ENCODE data around the gene C22orf31.
"Not testable (repeated sequence)": the region's sequence is repeated elsewhere in the genome, so short reads cannot be mapped to it uniquely, and the experiment has no call there.

The C22orf31 gene

DNA sequence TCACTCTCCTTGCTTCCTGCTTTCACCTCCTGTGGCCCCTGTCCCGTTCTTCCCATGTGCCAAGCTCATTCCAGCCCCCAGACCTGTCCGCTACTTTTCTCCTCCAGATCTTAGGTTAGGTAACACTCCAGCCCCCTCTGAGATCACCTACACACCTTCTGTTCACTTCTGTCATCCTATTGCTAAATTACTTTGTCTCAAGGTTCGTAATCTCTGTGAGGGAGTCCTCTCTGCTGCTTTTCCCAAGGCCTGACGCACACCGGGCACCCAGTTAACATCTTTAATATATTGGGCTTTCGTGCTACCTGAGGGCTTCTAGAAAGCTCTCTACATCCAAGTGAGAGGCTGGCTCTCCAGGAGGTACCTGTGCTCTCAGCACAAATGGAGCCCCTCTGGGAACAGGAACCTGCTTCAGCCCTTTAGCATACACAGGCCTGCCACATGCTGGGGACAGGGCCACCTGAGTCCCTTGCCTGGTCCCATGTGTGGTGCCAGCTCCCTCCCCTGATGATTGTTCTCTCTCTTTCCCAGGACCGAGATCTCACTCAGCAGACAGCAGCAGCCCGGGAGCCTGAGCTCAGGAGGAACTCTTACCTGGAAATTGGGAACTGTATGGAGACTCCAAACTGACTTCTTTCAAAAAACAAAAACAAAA lies 8.5 kb downstream of the C22orf31 start:
- no peak for FAIRE-seq

GRCh38 chr22:29050457-29050856 lies 11.2 kb downstream of the C22orf31 start:
- FAIRE-seq = no peak

- FAIRE-seq = no peak
Measured at GRCh38 chr22:29049655-29050263, 11.9 kb downstream of the C22orf31 start.

DNA sequence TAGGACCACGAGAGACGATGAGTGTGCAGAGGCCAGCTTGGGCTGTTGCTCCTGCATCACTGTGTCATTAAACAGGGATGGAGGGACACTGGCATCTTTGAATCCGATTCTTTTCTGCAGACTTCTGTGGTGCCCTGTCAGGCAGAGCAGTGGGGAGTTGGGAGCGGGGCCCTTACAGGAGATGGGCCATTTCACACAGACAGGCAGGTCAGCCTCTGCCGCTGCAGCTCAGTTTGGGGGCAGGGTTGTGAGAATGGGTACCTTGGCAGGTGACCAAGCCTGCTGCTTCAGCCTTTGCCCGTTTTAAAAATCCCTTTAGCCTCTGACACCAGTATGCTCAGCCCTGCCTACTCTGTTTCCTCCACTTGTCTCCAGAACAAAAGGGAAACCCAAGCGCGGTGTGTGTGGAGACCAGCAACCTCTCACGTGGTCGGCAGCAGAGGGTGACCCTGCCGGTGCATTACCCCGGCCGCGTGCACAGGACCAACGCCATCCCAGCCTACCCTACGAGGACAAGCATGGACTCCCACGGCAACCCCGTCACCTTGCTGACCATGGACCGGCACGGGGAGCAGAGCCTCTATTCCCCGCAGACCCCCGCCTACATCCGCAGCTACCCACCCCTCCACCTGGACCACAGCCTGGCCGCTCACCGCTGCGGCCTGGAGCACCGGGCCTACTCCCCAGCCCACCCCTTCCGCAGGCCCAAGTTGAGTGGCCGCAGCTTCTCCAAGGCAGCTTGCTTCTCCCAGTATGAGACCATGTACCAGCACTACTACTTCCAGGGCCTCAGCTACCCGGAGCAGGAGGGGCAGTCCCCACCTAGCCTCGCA lies 12.6 kb downstream of the C22orf31 start:
- FAIRE-seq = no peak

GRCh38 chr22:29044657-29045176 lies 16.9 kb downstream of the C22orf31 start:
- FAIRE-seq = no peak

DNA sequence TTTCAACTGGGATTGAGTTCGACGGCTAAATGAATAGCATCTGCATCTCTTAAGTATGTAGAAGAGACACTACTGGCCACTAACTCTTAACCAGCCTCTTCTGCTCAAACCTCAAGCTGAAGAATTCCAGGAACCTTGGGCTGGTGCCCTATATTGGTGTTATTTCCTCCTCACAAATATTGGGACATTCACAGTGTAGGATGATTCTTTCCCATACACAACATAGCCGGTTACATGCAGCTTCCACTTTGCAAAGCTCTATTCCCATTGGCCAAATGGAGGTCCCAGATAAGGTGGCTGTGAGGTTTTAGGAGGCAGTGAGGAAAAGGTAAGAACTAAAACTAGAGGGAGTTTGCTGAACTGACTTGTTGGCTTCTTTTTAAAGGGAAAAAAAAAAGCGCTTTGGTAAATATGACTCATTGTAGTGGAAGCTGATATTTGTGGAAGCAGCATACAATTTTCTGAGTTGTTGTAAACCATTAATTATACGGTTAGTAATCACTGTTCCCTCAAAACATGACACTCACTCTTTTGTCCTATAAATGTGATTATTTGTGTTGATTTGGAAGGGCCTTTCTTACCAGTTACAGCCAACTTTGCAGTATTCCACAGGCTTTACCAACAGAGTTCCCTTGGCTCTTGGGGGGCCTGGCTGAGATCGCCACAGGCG lies 17.6 kb downstream of the C22orf31 start:
- no peak for FAIRE-seq

- FAIRE-seq = no peak
Measured at GRCh38 chr22:29041408-29041807, 20.2 kb downstream of the C22orf31 start.

GRCh38 chr22:29040385-29041275 lies 21.0 kb downstream of the C22orf31 start:
- peak; percentile 97 for FAIRE-seq

GRCh38 chr22:29039684-29040083 lies 21.9 kb downstream of the C22orf31 start:
- FAIRE-seq = not testable (repeated sequence)

- no peak for FAIRE-seq
Measured at GRCh38 chr22:29039148-29039547, 22.5 kb downstream of the C22orf31 start.

DNA sequence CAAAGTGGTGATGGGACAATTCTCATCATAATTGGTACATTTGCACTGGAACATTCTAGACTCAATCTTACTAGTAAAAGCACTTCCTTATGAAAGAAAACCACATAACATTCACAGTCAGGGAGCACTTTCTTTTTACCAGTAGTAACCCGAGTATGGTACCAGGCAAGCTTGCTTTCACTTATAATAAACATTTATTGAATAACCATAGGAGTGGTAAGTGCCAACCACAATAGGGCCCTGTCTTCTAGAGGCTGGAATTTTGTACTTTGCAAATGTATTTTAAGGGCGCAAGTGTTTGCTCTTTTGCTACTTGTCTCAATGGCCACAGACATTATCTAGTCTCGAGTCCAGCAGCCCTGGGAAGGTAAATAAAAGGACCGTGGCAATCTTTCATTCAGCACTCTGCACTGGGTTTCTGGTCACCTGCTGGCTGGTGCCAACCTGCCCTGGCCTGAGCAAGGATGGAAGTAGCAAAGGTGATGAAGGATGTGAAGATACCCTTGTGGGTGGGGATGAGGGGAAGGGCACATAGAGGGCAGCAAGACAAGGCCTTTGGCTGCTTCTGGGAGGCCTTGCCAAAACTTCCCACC lies 24.2 kb downstream of the C22orf31 start:
- no peak for FAIRE-seq

GRCh38 chr22:29032584-29032983 lies 29.0 kb downstream of the C22orf31 start:
- FAIRE-seq = no peak

- no peak for FAIRE-seq
Measured at GRCh38 chr22:29032014-29032475, 29.6 kb downstream of the C22orf31 start.

DNA sequence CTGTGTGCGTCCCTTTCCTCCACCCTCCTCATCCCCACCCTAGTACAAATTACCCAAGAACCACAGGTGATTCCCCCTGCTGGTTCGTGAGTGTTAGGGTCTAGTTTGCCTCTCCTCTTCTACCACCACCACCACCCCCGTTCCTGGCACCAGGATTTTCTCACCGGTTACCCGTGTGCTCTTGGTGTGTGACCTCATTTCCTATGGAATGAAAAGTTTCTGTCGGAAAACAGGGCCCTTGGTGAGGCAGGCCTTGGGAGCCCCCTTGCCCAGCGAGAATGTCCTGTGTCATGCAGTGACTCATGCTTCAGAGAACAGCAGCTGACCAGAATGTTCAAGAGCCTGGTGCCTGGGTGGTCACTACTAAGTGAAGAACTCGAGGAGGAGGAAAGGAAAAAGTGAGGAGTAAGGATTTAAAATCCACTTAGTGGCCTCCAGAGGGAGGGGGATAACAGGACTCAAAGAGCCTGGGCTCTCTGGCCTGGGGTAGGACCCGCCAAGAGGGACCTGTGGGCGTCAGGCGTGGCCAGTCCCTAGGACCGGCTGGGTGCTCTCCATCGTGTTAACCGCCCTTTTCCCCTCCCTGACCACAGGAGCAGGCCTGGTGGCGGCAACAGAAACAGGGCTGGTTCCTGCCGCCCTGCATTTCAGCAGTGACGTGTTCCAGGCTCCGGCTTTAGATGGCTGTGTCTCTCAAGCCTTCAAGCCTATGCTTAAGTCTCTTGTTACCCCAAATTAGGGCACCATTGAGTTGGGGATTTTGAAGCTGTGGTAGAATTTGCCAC lies 30.2 kb downstream of the C22orf31 start:
- FAIRE-seq = no peak

DNA sequence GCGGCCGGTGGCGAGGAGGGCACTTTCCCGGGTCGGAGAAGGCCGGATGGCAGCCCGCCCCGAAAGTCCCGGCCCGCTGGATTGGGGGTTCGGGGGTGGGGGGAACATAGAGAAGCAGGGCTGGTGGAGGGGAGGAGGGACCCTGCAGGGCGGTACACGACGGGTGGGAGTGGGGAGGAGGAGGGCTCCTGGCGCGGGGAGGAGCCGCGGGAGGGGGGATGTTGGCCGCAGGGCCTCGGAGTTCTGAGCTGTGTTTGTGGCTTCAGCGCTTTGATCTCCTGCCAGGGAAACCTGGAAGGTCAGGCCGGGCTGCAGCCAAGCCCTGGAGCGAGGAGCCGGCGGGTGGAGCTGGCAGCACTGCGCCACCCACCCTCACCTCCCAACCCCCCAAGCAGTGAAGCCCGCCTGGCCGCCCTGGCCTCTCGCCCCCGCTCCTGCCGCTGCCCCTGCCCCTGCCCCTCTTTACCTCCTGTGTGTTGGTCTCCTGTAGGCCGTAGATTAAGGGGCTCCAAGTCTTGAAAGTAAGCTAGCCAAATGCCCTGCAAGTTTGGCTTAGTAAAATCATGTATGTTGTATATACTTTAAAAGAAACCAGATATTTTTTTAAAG lies 30.9 kb downstream of the C22orf31 start:
- FAIRE-seq = no peak

GRCh38 chr22:29030016-29030617 lies 31.5 kb downstream of the C22orf31 start:
- FAIRE-seq = no peak

GRCh38 chr22:29029202-29030000 lies 32.2 kb downstream of the C22orf31 start:
- FAIRE-seq = no peak

GRCh38 chr22:29028468-29028867 lies 33.2 kb downstream of the C22orf31 start:
- FAIRE-seq = no peak

GRCh38 chr22:29026579-29026978 lies 35.1 kb downstream of the C22orf31 start:
- FAIRE-seq = no peak

Data from islet of Langerhans (tissue), 1 donor.